ENCODE measurements around the gene ACER3.

GRCh38 chr11:77030834-77031414 lies 170.2 kb downstream of the ACER3 start:
- TF ChIP-seq POLR2AphosphoS5 (IDR thresholded peaks at IDR 0.05), result no peak
- no peak for TF ChIP-seq CTCF (IDR thresholded peaks at IDR 0.05)
- no peak for TF ChIP-seq EP300 (IDR thresholded peaks at IDR 0.05)

Data from upper lobe of left lung (tissue), 4 donors.